ENCODE data around the gene TANC1.
A peak's percentile ranks its signal among the peaks of the same experiment; 100 is the strongest.

The TANC1 gene

GRCh38 chr2:158968396-158969161 is at the start of gene TANC1:
TANC1 (plus strand) TSS chr2:158968640; CDS start chr2:159065911, 97,271 bp downstream.
- DNase-seq: peak; percentile 56

GRCh38 chr2:158921599-158922408 is 46.6 kb upstream of the TANC1 start:
- no peak for DNase-seq

- no peak for DNase-seq
These were observed 45.8 kb upstream of the TANC1 start for GRCh38 chr2:158922601-158923000.

DNA sequence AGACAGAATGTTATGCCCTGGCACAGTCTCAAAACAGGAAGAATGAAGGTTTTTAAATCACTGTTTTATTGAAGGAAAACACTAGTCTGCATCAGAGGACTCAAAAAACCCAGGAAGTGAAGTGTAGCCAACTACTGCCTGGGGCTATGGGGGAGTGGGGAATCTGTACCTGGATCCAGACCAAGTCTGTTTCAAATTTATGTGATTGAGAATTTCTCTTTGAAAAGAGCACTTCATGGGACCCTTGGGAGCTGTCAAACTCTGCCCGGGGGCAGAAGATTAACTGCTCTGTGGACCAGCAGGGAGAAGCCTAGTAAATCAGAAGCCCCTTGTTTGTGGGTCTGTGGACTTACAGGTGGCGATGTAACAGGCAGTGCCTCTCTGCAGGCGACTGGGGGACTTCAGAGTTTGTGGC is 45.3 kb upstream of the TANC1 start:
- no peak for DNase-seq

DNA sequence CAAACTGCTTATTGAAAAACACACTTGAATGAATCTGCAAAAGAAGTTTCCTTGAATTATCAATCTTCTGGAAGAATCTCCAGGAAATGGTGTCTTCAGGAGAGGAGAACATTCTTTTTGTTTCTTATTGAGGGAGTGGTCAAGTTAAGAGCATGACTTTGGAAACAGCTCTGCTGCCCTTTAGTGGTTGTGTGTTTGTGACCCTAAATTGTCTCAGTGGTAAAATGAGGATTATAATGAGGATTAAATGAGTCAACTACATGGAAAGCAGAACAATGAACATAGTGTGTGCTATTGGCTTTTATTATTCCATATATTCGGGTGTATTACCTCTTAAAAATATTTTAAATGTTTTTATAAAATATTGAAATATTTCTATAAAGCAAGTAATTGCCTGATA is 44.8 kb upstream of the TANC1 start:
- no peak for DNase-seq

DNA sequence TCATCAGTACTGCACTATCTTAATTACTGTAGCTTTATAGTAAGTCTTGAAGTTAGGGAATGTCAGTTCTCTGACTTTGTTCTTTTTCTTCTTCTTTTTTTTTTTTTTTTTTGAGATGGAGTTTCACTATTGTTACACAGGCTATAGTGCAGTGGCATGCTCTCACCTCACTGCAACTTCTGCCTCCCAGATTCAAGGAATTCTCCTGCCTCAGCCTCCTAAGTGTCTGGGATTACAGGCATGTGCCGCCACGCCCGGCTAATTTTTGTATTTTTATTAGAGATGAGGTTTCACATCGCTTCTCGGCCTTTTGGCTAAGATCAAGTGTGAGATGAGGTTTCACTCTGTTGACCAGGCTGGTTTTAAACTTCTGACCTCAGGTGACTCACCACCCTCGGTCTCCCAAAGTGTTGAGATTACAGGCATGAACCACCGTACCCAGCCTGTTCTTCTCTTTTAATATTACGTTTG is 41.9 kb upstream of the TANC1 start:
- no peak for DNase-seq

- no peak for DNase-seq
These were observed 39.9 kb upstream of the TANC1 start for GRCh38 chr2:158928515-158928914.

DNA sequence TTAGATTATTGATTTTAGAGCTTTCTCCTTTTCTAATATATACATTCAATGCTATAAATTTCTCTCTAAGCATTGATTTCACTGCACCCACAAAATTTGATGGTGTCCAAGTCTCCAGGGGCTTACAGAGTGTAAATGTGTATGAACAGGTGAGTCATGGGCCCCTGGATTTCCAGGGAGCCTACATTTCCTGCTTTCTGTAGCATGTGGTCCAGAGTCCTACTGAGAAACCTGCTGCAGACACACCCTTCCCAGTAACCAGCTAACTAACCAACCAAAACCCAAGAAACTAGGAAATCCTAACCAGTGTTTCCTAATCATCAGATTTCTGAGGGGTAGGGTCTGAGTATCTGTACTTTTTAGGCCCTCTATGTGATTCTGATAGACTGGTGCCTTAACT is 39.5 kb upstream of the TANC1 start:
- DNase-seq: no peak

DNA sequence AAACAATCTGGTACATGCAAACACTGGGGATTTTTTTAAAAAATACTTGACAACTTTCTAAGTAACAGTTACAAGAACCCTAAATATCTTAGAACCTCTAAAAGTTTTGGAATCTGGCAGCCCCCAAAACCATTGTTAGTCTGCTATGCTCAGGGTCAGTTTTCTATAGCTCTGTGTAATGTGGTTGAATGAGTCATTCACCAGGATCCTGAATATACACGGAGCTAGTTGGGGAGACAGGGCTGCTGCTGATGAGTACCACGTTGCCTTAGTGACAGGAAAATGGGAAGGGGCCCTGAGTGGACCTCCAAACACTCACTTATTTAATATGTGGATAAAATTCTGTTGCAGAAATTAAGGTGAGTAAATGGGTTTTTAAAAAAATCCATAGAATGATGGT is 36.9 kb upstream of the TANC1 start:
- DNase-seq: no peak

GRCh38 chr2:158932131-158932645 is 36.3 kb upstream of the TANC1 start:
- DNase-seq: no peak

GRCh38 chr2:158934170-158934569 is 34.3 kb upstream of the TANC1 start:
- no peak for DNase-seq

DNA sequence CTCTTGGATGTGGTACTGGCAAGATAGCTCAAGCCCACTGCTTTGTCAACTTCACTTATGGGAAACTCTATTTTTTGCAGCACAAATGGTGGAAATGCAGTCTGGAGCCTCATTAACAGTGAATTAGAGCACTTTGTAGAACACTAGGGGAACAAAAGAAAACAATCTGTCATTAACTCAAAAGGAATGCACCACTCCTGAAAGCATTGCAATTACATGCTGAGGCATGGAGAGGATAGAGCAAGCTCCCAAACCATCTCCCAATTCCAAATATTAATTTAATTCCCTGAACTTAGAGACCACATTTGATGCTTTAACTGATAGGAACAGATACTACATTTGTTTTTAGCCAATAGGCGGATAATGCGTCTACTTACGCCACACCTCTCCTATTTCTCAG is 32.8 kb upstream of the TANC1 start:
- DNase-seq: no peak

DNA sequence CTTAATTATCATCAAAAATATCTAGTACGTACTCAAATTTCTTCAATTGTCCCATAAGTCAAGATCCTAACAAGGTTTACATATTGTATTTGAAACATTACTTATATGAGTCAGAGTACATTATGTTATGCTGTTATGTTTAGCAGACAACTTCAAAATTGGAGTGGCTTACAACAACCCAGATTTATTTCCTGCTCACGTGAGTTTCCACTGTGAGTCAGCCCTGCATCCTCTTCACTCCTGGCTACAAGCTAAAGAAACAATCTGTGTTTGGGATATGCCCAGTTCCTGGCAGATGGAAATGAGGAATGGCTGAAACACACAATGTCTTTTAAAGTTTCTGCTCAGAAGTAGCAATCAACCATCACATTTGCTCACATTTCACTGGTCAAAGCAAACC is 31.5 kb upstream of the TANC1 start:
- DNase-seq: no peak

GRCh38 chr2:158940356-158940755 is 28.1 kb upstream of the TANC1 start:
- DNase-seq: no peak

DNA sequence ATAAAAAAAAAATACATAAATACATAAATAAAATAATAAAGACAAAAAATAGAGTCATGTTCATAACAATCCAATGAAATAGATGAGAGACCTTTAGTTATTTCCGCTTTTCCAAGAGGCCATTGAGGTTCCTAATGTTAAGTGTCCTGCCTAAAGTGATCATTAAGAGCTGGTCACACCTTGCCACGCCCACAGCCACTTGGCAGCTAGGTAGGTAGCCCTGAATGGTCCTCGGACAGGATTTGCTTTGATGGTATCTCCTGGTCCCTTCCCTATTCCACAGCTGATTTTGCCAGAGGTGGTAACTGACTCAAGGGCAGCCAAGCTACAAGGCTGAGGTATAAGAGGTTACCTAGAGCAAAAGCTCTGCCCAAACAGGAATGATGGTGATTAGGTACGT is 24.5 kb upstream of the TANC1 start:
- no peak for DNase-seq

- no peak for DNase-seq
These were observed 19.3 kb upstream of the TANC1 start for GRCh38 chr2:158948964-158949699.

DNA sequence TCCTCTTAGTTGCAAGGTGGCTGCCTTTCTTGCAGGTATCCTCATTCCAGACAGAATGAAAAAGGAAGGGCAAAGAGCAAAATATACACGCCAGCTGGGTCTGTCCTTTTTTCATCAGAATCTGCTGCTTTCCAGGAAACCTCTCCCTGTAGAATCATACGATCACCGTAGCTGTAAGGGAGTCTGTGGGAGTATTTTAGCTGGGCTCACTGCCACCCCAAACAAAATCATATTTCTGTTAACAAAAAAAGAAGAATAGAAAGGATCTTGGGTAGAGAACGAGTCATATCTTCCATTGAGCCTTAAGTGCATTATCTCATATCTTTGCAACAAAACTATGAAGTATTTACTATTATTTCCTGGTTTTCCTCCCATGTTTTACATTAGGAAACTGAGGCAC is 15.0 kb upstream of the TANC1 start:
- DNase-seq: no peak

DNA sequence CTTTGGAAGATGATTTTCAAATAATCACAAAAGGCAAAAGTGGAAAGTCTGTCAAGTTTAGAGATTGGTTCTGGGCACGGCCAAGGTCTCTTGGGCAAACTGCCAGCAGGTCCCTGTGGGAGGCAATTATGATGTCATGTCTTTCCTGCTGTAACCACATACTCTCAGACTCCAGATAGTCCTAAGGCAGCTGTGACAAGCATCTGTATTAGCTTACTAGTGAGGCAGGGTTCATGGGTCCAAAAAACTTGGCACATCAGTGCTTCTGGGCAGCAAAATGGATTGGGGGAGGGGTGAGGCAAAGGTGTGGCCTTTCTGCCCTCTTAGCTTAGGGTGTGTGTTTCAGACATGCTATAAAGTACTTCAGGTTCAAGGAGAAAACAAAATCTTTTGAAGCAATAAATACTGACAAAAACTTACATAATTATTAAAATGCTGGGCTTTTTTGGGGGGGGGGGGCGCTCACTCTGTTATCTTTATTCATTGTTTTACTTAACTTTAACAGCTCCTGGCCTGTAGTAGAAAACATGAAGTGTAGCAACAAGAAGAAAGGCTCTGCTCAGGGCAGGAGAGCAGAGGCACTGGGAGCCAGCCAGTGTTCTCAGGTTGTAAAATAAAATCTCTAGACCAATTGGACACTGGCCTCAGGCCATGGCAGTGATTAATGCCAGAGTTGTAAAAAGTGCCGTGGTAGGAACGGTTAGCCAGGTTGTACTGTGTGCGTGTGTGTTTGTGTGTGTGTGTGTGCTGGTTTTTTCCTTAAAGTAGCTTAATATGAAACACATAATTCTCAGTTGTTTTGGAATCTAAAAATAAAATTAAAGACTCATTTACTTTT is 14.3 kb upstream of the TANC1 start:
- peak; percentile 20 for DNase-seq

DNA sequence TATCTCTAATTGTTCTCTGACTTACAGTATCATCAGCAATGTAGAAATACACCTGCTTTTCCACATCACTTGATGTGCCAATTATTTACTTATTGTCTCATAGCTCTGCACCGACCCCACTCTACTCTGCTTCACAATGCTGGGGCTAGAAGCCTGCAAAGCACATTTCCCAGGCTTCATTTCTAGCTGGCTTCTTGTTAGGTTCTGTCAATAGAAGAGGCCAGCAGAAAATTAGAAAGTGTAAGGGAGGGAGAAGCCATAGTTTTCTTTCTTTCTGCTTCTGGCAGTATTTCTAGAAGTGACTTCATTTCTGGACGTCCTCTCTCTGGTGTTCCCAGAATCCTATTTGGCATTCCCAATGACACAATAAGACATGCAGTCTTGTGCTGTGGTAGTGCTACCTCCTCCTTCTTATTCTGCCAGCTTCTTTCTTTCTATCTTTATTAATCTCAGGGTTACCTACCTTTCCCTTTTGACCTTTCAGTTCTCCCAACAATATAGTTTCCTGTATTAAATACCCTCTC is 12.5 kb upstream of the TANC1 start:
- DNase-seq: no peak

- DNase-seq: no peak
These were observed 10.1 kb upstream of the TANC1 start for GRCh38 chr2:158958365-158958764.

DNA sequence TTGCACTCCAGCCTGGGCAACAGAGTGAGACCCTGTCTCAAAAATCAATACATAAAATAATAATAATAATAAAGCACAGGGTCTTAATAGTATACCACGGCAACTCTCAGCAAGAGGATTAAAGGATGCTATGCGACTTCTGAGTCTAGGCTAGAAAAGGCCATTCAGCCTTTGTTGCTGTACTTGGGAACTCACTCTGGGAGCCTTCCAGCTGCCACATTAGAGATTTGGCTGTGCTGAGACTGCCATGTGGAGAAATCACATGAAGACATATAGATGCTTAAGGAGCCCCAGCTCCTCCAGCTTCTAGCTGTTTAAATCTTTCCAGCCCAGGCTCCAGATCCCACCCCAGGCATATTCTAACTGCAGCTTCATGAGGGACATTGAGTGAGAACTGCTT is 8.2 kb upstream of the TANC1 start:
- no peak for DNase-seq

DNA sequence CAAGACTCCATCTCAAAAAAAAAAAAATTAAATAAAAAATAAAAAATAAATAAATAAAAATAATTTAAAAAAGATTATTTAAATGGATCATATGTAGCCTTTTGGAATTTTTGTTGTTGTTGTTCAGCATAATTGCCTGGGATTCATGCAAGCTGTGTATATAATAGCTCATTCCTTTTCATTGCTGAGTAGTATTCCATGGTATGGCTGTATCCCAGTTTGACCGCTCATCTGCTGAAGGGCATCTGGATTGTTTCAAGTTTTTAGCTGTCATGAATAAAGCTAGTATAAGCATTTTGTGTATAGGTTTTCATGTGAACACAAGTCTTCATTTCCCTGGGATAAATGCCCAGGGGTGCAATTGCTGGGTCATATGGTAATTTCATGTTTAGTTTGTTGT is 6.4 kb upstream of the TANC1 start:
- DNase-seq: no peak
